GM18873 (cell line): ENCODE results near the gene PSMB10.

Source experiments
- ATAC-seq: cut with Tn5 transposase; IDR thresholded peaks from one replicate; pipeline ENCODE4 v1.9.1; 2021; ENCODE audit warnings: mild to moderate bottlenecking, moderate library complexity, moderate number of reproducible peaks; ENCODE audit not compliant: unreplicated experiment, low FRiP score

PSMB10 gene

DNA sequence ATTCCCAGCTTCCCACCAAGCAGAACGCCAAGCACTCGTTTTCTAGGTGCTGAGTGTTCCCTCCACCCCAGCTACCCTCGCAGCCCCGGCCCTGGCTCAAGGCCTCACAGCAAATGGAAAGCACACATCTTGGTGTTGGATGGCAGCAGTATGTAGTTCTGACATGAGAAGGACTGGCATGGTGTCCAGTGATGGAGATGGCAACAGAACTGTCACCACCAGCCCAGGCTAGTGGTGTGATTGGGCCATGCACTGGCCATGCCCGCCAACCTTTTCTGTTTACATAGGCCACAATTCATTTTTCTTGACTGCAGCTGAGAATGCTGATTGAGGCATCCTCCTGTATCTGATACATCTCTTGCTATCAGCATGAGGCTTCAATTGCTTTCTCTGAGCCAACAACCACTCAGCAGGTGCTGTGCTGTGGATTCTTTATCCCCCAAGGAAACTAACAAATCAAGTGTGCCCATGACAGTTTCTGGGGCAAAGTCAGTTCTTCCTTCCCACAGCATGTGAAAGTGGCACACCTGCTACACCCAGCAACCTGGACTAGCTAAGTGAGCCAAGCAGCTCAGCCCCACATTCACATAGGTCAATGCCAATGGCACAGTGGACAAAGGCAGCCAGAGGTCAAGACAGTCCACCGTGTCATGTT is 28.0 kb upstream of the PSMB10 start:
- ATAC-seq: no peak

DNA sequence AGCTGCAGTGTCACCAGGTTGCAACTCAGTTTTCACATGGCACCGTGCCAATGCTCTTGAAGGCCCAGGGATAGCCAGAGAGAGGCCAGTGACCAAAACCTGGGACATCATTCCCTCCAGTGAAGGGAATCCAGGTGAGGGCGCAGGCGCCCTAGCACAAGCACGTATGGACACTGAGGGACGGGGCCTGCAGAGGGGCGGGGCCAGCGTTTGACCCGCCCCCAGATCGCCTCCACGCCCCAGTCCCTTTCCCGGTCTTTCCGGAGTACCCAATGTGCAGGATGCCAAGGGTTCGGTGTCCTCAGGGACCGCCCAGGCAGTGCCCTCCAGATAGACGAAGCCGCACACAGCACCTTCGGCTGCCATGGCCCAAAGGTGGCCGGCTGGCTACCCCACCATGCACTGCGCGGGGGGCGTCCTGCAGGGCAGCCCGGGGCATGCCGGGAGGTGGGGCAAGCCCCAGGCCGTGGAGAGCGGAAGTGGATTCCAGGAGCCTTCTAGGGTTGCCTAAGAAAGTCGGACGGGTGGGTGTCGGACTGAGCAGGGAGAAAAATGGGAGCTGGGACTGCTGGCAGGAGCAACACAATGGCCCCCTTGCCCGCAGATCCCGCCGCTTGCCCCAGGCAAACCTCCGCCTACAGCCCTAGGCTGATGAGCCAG is 27.1 kb upstream of the PSMB10 start:
- no peak for ATAC-seq

DNA sequence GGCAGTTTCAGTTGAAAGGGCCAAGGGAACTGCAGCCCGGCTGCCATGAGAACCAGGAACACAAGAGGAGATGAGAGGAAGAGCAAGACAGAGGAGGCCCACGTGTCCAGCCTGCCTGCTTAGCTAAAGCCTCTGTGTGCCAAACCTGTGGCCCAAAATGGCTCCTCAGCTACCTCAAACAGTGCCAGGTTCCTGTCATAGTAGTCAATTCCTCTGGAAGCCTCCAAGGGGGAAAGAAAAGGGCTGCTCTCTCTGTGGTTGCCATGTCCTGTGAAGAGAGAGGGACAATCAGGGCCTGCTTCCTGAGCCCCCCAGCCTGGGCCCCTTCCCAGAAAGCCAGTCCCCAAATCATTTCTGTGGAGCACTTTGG is 26.6 kb upstream of the PSMB10 start:
- no peak for ATAC-seq

DNA sequence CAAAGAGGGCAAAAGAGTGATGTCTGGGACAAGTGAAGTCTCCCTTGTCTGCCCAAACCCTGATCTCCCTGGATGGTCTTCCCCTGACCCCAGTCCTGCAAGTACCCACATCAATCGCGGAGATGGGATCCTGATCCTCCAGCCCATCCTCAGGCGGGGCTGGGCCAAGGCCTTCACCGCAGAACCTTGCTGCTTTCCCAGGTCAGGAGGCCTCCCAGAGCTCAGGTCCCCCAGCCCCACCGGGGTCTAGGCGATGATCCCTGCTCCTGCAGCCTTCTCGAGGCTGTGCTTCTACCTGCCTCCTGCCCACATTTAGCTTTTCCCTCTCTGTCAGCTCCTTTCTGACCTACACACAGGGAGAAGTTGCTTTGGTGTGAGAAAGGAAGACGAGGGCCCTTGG is 25.5 kb upstream of the PSMB10 start:
- no peak for ATAC-seq

DNA sequence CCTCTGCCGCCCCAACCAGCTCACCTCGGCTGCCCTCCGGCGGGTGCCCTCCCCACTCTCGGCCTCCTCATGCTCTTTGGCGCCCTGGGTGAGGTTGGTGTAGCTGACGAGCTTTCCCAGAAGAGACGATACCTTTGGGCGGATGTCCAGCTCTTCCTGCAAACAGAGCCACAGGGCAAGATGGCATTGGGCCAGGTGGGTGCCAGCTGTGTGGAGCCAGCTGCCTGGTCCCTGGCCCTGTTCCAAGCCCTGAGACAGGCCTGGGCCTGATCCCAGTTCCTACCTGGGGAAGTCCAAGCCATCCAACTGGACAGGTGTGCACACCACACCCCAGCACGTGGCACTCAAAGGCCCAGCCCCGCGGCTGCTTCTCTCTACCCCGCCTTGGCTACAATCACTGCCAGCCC is 24.9 kb upstream of the PSMB10 start:
- no peak for ATAC-seq

DNA sequence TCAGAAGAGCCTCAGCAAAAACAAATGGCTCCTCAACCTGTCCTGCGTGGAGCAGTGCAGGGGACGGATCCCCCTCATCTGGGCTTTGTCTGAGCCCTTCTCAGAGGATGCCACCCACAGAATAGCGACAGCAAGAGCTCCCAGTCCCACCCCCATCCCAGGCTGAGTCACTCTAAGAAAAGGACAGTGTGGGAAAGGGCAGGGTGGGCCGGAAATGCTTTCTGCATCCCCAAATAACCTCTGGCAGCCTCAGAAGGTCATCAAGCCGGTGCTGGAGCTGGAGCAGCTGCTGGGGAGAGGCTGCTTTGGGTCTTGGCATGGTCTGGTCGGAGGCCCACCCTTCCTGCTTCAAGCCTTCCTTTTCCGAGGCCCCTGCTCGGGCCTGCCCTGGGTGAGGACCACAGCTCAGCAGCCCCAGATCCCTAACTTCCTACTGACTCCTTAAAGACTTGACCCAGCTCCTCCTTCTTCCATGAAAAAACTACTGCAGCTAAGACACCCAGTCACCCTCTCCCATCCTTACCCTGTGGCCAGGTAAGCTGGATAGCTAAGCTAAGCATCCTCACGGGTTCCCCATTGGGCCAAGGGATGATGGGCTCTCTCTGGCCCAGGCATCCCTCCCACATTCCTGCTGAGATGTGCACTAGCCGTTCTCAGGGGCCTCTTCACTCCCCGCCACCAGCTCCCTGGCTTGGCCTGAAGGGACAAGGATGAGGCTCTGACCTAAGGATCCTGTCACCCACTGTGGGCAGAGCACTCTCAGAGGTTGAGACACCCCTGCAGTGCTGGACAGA is 23.1 kb upstream of the PSMB10 start:
- no peak for ATAC-seq

DNA sequence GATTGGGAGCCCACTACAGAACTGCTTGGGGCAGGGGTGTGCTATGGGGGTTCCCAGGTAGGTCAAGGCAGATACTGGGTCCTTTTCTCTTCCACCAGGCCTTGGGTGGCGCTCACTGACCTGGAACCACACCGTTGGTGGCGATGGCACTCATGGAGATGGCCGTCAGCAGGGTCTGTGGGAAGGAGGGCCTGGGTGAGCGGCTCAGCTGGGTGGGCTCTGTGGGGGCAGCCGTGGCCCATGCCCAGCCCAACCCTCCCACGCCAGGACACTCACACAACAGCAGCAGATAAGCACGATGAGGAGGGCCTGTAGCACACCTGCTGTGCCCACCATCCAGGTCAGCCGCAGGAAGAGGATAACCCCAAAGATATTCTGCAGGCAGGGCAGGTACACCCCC is 21.0 kb upstream of the PSMB10 start:
- no peak for ATAC-seq

DNA sequence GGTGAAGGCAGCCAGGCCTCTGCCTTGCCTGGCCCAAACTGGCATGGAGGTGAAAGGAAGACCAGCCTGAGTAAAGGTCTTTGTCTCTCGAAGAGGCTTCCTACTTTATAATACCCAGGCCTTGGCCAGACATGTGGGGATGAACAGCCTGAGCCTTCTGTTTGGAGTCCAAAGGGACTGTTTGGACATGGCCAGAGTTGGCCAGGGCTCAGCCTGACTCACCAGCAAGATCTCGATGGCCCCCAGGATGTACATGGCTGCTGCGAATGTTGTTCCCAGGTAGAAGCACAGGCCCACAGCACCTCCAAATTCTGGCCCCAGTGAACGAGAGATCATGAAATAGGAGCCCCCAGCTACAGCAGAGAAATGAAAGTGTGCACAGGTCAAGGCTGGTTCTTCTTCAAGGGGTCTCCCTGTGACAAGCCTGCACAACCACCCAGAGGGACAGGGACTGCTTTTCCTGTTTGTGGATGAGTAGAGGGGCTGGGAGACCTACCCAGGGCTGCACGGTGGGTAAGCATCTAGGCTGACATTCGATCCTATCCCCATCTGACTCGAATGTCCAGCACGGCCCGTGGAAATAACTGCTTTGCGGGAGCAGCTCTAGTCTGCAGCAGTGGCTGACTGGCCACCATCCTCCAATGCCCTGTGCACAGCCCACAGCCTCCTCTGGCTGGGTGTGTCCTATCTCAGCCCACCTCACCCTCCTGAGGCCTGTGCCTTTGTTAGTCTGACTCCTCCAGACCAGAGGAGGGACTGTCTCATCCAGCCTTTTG is 18.0 kb upstream of the PSMB10 start:
- ATAC-seq: no peak

DNA sequence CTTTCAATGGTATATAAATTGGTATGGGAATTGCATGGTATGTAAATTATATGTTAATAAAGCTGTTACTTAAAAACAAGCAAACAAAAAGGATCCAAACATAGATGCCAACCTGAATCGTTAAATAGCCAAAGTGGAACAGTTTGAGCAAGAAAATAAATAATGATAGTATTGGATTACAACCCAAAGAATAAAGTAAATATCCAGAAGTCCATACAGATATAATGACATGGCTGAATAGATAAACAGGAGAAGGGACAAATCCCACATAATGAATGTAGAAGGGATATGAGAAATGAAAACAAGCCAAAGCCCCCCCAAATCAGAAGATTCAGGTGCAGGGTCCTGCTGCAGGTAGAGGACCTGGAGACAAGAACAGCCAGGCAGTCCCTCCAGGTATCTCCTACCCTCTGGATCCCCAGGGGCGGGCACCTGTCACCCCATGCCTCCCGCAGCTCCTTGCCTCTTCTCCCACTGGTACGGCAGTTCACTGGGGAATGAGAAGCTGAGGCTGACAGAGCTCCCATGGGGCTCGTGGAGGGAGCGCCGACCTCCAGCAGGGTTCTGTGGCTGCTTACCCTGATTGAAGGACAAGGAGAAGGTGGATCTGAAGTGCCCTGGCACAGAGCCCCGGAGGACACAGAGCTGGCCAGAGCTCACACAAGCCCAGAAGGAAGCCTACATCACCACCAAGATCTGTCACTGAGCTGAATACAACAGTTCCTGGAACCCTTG is 17.2 kb upstream of the PSMB10 start:
- ATAC-seq: no peak

DNA sequence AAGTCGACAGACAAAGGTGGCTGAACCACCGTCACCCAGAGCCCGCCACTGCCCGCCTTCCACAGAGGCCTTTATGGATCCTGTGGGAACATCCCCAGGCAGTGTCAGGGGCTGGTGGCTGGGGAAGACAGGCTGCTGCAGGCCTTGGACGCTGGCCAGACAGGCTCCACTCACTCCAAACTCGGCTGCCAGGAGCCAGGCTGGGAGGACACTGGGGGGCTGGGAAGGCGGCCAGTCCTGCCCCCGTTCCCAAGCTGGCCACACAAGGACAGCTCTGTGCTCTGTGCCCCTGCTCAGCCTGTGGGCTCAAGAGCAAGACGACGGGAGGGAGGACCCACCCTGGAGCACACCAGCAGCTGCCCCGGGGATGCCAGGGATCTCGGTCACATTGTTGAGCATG is 14.8 kb upstream of the PSMB10 start:
- ATAC-seq: no peak

DNA sequence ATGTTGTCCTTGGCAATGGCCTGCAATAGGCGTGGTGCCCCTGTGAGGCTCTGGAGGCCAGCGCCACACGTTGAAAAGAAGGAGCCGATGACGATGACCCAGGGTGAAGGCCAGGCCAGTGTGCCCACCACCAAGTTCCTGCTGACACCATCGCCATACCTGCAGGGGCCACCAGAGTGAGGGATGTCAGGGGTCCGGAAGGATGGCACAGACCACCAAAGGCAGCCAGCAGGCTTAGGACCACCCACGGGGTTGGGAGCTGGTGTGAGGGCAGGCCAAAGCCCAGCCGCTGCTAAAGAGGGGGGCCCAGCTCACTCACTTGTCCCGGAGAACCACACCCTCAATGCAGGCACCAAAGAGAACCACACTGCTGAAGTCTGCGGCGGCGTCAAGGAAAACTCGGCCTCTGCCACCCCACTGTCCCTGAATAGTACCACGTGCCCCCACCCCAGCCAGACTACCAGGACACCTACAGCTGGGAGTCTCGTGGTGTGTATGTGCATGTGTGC is 13.7 kb upstream of the PSMB10 start:
- no peak for ATAC-seq

DNA sequence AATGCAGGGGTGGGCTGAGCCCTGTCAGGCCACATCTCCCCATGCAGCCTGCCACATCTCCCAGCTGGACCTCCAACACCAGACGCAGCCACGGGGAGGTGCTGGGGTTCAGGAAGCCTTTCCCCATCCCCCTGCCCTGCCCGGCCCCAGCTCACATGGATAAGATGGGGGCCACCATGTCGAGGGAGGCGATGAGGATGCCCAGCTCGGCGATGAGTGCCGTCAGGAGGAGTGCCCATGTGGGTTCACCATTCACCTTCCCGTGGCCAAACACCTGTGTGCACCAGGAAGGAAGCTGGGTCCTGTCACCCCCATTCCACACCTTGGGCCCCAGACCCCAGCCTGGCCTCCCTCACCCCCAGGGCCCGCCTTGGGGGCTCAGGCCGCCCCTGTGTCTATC is 13.0 kb upstream of the PSMB10 start:
- ATAC-seq: no peak

DNA sequence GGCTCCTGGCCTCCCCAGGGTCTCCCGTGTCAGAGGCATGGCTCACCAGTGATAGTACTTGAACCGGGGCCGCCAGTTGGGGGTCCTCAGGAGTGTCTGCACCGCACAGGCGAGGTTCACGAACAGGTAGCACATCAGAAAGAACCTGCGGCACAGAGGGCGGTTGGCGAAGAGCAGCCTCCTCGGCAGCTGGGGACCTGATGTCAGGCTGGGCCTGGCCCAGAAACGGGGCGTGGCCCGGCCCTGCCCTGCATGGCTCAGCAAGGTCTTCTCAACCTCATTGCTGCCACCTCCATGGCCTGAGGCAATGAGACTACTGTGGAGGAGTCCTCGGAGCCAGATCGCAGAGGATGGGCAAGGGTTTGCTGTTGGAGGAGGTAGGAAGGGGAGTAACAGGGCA is 11.4 kb upstream of the PSMB10 start:
- ATAC-seq: no peak

DNA sequence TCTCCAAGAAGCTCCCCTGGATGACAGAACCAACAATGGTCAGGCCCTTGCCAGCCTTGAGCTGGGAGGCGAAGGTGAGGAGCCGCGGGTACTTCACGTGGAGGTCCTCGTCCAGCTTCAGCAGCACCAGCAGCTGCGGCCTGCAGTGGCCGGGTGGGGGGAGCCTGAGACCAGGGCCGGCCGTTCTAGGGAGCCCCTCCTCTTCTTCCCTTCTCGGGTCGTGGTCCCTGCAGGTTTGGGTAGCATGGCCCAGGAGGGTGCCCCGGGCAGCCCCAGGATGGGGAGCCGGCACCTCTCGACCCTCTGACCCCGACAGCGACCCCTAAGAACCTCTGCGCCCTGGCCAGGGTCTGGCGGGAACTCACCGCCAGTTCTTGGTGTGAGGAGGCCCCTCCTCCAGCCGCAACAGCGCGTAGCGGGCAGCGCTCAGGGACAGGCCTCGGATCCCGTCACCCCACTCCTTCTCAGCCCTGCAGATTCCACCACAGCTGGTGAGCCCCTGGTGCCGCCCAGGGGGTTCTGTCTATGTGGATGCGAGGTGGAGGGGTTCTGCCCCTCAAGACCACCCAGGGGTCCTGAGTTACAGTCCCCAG is 10.4 kb upstream of the PSMB10 start:
- no peak for ATAC-seq

DNA sequence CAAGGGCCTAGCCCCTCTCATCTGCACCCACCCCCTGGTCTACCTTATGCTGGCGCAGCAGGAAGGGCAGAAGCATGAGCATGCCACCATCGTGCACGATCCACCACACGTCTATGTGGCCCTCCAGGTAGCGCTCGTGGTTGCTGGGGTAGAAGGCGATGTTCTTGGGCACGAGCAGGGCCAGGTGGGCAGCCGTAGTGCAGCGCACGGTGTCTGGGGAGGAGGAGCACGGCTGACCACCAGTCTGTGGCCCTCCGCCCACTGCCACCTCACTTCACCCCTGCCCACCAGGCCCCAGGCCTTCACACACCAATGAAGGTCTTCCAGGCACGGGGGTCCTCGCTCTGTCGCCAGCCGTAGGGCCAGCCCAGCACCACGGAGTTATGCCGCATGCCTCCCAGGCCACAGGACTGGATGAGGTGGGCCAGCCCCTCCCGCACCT is 9.5 kb upstream of the PSMB10 start:
- ATAC-seq: no peak

DNA sequence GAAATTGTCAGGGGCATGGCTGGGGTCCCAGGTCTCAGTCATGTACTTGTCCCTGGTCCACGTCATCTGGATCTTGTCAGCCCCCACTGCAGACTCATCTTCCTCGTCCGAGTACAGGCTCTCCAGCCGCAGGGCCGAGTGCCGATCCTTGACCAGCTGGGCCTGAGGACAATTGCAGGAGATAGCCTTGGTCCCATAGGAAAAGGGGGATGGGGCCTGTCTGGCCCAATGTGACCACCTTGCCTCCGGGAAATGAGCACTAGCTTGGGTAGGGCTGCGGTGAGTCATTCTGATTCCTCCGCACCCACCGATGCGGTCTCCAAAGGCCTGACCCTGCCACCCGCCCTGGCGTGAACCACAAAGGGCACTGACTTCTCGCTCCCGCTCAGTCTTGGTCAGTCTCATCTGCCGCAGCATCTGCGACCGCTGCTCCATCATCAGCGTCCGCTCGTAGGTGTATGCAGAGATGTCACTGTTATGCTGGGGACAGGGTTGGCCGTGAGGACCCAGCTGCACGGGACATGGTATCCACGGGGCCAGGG is 8.8 kb upstream of the PSMB10 start:
- ATAC-seq: no peak

DNA sequence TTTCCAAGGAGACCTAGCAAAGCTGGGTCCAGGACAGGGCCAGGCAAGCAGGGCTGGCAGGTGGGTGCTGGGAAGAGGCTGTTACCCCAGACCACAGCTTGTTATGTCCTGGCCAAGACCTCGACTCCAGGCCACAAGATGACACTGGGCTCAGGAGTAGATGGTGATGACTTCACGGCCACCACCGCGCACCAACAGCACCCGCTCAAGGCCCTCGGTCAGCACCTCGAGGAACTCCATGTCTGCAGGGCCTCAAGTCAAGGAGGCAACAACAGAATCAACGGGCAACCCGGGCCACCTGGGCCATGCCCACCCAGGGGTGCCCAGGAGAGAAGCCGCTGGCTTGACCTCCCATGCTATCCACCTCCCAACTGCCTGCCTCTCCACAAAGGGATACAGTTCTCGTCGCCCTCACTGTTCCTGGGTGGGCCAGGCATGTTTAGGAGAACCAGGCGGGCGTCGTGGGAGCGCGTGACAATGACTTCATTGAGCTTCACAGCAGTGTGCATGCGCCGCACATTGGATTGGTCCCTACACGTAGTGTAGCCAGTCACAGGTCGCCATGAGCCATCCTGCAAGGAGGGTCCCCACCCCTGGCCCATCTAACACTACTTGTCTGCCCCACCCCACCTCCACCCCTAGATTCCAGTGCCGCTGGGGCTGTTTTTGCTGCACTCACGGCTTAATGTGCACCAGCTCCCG is 8.2 kb upstream of the PSMB10 start:
- no peak for ATAC-seq

DNA sequence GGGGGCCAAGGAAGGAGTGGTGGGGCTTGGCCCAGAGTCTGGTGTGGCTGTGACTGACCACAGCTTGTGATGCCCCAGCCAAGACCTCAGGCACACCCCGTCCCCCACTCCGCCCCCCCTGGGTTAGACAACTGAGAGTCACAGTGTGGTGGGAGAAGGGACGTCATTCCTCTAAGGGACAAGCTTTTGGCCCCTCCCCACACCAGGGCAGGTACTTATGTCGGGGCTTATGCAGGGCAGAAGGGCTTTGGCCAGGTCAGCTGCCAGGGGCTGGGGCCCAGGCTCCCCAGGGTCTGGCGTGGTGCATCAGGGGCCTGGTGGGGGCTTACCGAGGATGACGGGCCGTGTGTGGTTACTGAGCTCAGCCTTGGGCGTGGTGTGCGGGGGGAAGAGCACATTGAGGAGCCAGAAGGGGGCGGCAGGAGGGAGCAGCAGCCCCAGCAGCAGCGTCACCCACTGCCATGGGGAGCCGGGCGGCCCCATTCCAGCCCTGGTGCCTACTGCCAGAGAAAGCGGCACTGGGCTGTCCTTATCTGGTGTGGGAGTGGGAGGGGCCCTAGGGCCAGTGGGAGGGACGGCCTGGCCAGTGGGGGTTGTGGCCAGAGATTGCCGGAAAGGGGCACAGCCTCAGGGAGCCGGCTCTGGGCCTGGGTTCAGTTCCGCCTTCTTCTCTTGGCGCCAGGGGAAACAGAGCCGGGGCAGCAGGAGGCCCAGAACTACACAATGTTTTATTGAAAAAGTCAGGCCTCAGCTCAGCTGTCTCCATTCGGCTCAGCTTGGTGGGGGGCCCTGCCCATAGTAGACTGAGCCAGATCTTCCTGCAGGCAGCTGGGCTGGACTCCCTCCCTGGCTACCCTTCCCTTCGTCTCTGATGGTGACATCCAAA is 7.2 kb upstream of the PSMB10 start, which contains the start of gene LCAT:
TSS of gene LCAT (minus strand) at position 502 of the 886 bp plus-strand sequence. CDS start at position 483, 19 bp downstream.
- no peak for ATAC-seq
